CD14-positive monocyte (primary cell): ENCODE data around the gene CEP78. TPM values are rescaled to one million over a fixed set of nuclear protein-coding genes. Genes with fewer than 3 reads are reported as not detected.

Experiments
- DNase-seq, 3 donors: peaks; one replicate each; pipeline ENCODE4 v3.0.0-alpha.2; 2011 to 2022
- H2AFZ ChIP-seq: 2 replicates; pipeline ENCODE4 v1.6.0; 2012; ENCODE audit warnings: mild to moderate bottlenecking, low read depth, low read length, inconsistent platforms; ENCODE audit not compliant: insufficient read depth, poor library complexity, severe bottlenecking
- H3K27ac ChIP-seq, 2 donors: 1 replicate in 1 of 2; 2 replicates in 1 of 2; pipeline ENCODE4 v1.5.1; 2012 to 2013; ENCODE audit warnings: low read length in 2 of 2, control low read depth in 1 of 2, inconsistent platforms in 1 of 2, low read depth in 1 of 2, mild to moderate bottlenecking in 1 of 2
- H3K27me3 ChIP-seq, 2 donors: one replicate each; pipeline versions ENCODE4 v1.6.0 to v1.6.1; 2011 to 2013; ENCODE audit warnings: low read length in 2 of 2; ENCODE audit not compliant: control insufficient read depth in 2 of 2, insufficient read depth in 2 of 2
- H3K36me3 ChIP-seq, 2 donors: replicated peaks in 1 of 2; 1 replicate in 1 of 2; 2 replicates in 1 of 2; pipeline versions ENCODE4 v1.5.1 to v1.6.1; 2012 to 2013; ENCODE audit warnings: low read length in 2 of 2, control low read depth in 1 of 2, inconsistent platforms in 1 of 2, mild to moderate bottlenecking in 1 of 2; ENCODE audit not compliant: insufficient read depth in 2 of 2, control insufficient read depth in 1 of 2
- H3K4me1 ChIP-seq, 2 donors: 1 replicate in 1 of 2; 2 replicates in 1 of 2; pipeline versions ENCODE4 v1.5.1 to v1.6.1; 2012 to 2013; ENCODE audit warnings: low read length in 2 of 2, control low read depth in 1 of 2, inconsistent platforms in 1 of 2, mild to moderate bottlenecking in 1 of 2, moderate library complexity in 1 of 2; ENCODE audit not compliant: insufficient read depth in 2 of 2, control insufficient read depth in 1 of 2
- H3K4me2 ChIP-seq: replicated peaks from 2 replicates; pipeline ENCODE3; 2012; ENCODE audit warnings: low read length, moderate library complexity, mild to moderate bottlenecking; ENCODE audit not compliant: poor library complexity, severe bottlenecking; ENCODE audit errors: extremely low read depth
- H3K4me3 ChIP-seq, 3 experiments: fragments of 200-600 bp in 1 of 3; sonication (generic) in 1 of 3; replicated peaks in 1 of 3; 1 replicate in 2 of 3; 2 replicates in 1 of 3; pipeline ENCODE4 v1.5.1; 2011 to 2013; ENCODE audit warnings: low read length in 3 of 3, mild to moderate bottlenecking in 3 of 3, control low read depth in 2 of 3, low read depth in 2 of 3, inconsistent platforms in 1 of 3, moderate library complexity in 1 of 3
- H3K79me2 ChIP-seq: 2 replicates; pipeline ENCODE4 v1.6.0; 2012; ENCODE audit warnings: mild to moderate bottlenecking, control low read depth, inconsistent platforms, low read length, moderate library complexity; ENCODE audit not compliant: insufficient read depth
- H3K9ac ChIP-seq: 2 replicates; pipeline ENCODE4 v1.6.0; 2017; ENCODE audit warnings: low read length, mild to moderate bottlenecking; ENCODE audit not compliant: insufficient read depth, poor library complexity, severe bottlenecking
- H3K9me3 ChIP-seq, 2 donors: replicated peaks in 1 of 2; 1 replicate in 1 of 2; 2 replicates in 1 of 2; pipeline versions ENCODE4 v1.5.1 to v1.6.1; 2012 to 2013; ENCODE audit warnings: low read length in 2 of 2, control low read depth in 1 of 2; ENCODE audit not compliant: control insufficient read depth in 1 of 2, insufficient read depth in 1 of 2
- H4K20me1 ChIP-seq: 2 replicates; pipeline ENCODE4 v1.6.0; 2012; ENCODE audit warnings: mild to moderate bottlenecking, low read length, control low read depth, moderate library complexity; ENCODE audit not compliant: insufficient read depth
- H3K27ac Mint-ChIP-seq, 7 donors: one replicate each; pipeline ENCODE4 v1.8.0; 2020; ENCODE audit warnings: mild to moderate bottlenecking in 7 of 7, mixed read lengths in 7 of 7, moderate library complexity in 6 of 7, inconsistent platforms in 2 of 7
- H3K27me3 Mint-ChIP-seq, 3 donors: one replicate each; pipeline ENCODE4 v1.8.0; 2021 to 2022; ENCODE audit warnings: low read depth in 3 of 3, mild to moderate bottlenecking in 3 of 3, mixed read lengths in 3 of 3, moderate library complexity in 3 of 3, inconsistent platforms in 1 of 3
- H3K36me3 Mint-ChIP-seq, 2 donors: one replicate each; pipeline ENCODE4 v1.8.0; 2020; ENCODE audit warnings: mixed read lengths in 2 of 2, inconsistent platforms in 1 of 2, mild to moderate bottlenecking in 1 of 2
- H3K4me1 Mint-ChIP-seq: one replicate; pipeline ENCODE4 v1.8.0; 2020; ENCODE audit warnings: mild to moderate bottlenecking, mixed read lengths
- H3K4me3 Mint-ChIP-seq, 2 donors: one replicate each; pipeline ENCODE4 v1.8.0; 2020; ENCODE audit warnings: mild to moderate bottlenecking in 2 of 2, mixed read lengths in 2 of 2, moderate library complexity in 1 of 2
- H3K9me3 Mint-ChIP-seq, 7 donors: one replicate each; pipeline ENCODE4 v1.8.0; 2020 to 2022; ENCODE audit warnings: mixed read lengths in 7 of 7, mild to moderate bottlenecking in 6 of 7, moderate library complexity in 6 of 7, inconsistent platforms in 2 of 7
- CTCF ChIP-seq: fragments of 200-600 bp; IDR thresholded peaks from one replicate; pipeline ENCODE4 v1.8.0; 2022; ENCODE audit warnings: antibody characterized with exemption, mild to moderate bottlenecking
- WGBS: methylation state at CpG from one replicate; pipeline ENCODE4 v1.1.5; 2013; ENCODE audit warnings: missing lambda C conversion rate; ENCODE audit not compliant: insufficient coverage; 5-methylcytosine and 5-hydroxymethylcytosine counted together
- intact Hi-C, 2 donors: fragments of 100-400 bp; cut with micrococcal nuclease; formaldehyde crosslinking; loops; one replicate each; pipeline versions ENCODE4 v1.15.0 to v1.15.1; 2023
- polyA plus RNA-seq, 3 donors: library from polyadenylated mRNA; depleted of rRNA in 1 of 3; unstranded in 2 of 3; stranded (reverse) in 1 of 3; fragments of 300-500 nt in 2 of 3; fragments of >200 nt in 1 of 3; fragmentation: Illumina TruSeq in 2 of 3; gene quantifications; 1 replicate in 2 of 3; 2 replicates in 1 of 3; pipeline ENCODE4 v1.2.3, GENCODE V29; 2012 to 2021

The CEP78 gene
- polyA plus RNA-seq, 3 donors: 1.7 to 3.3 (median 2.5) TPM

GRCh38 chr9:78207319-78207718 is 28.6 kb upstream of the CEP78 start:
- Histone ChIP-seq H3K4me3 (no peak overlapping the region), H3K36me3 (no peaks in the 10 kb centered on the region), H3K79me2 (no peaks in the 10 kb centered on the region), H3K4me2 (no peak overlapping the region), H3K27ac (no peak overlapping the region), H3K27me3 (no peaks in the 10 kb centered on the region), H3K4me1 (peaks cover 0 to 1% of the 10 kb centered on the region in 2 donors), H2AFZ (no peak overlapping the region), H3K9me3 (no peaks in the 10 kb centered on the region), H3K9ac (no peak overlapping the region), H4K20me1 (no peaks in the 10 kb centered on the region)
- TF ChIP-seq CTCF: no peak
- Mint-ChIP-seq H3K27ac (no peak overlapping the region), H3K36me3 (peaks cover 0 to 2% of the 10 kb centered on the region in 2 donors), H3K9me3 (peaks cover 0 to 14% (median 6%) of the 10 kb centered on the region in 7 donors), H3K4me1 (peaks cover 15% of the 10 kb centered on the region), H3K4me3 (no peak overlapping the region), H3K27me3 (peaks cover 0 to 3% (median 2%) of the 10 kb centered on the region in 3 donors)
- no peak for DNase-seq
- intact Hi-C loops: no loop called here
- WGBS: no CpG with 5 or more reads among the region's 2 CpGs

GRCh38 chr9:78207901-78208300 is 28.0 kb upstream of the CEP78 start:
- H3K27ac Mint-ChIP-seq: no peak overlapping the region
- no peaks in the 10 kb centered on the region for H3K36me3 Mint-ChIP-seq
- no peak for DNase-seq

More at GRCh38 chr9:78207901-78208300, 28.0 kb upstream of the CEP78 start:
- Histone ChIP-seq H3K36me3 (no peaks in the 10 kb centered on the region), H3K27ac (no peak overlapping the region), H3K4me2 (no peak overlapping the region), H3K4me3 (no peak overlapping the region), H2AFZ (no peak overlapping the region), H3K9ac (no peak overlapping the region), H3K27me3 (no peaks in the 10 kb centered on the region), H3K79me2 (no peaks in the 10 kb centered on the region), H3K9me3 (no peaks in the 10 kb centered on the region), H4K20me1 (no peaks in the 10 kb centered on the region), H3K4me1 (no peaks in the 10 kb centered on the region)
- H3K4me3 Mint-ChIP-seq: no peak overlapping the region
- peaks cover 0 to 3% (median 2%) of the 10 kb centered on the region in 3 donors for H3K27me3 Mint-ChIP-seq
- peaks cover 12% of the 10 kb centered on the region for H3K4me1 Mint-ChIP-seq
- intact Hi-C loops: no loop called here
- no peak for TF ChIP-seq CTCF
- peaks cover 0 to 14% (median 6%) of the 10 kb centered on the region in 7 donors for H3K9me3 Mint-ChIP-seq
- WGBS: no CpG with 5 or more reads among the region's 4 CpGs
